ENCODE data around the gene TSPAN4.

GRCh38 chr11:888310-889212 is 45.9 kb downstream of the TSPAN4 start:
- TF ChIP-seq CTCF (IDR thresholded peaks at IDR 0.05) (no peak), POLR2A (IDR thresholded peaks at IDR 0.05) (no peak)

All from testis (tissue), 2 donors.